Trophoblast cell (in vitro differentiated cells and primary cell): ENCODE measurements around the gene WNK1.

Experiments used
- DNase-seq, 2 donors: peaks; one replicate each; pipeline ENCODE4 v3.0.0-alpha.2; 2016
- H2AFZ ChIP-seq: 2 replicates; pipeline ENCODE4 v1.6.1; 2013; ENCODE audit warnings: low read length, moderate library complexity, mild to moderate bottlenecking; ENCODE audit not compliant: insufficient read depth, poor library complexity
- H2AK5ac ChIP-seq: 2 replicates; pipeline ENCODE4 v1.6.1; 2013; ENCODE audit warnings: mild to moderate bottlenecking, low read length
- H2BK120ac ChIP-seq: 2 replicates; pipeline ENCODE4 v1.6.1; 2013; ENCODE audit warnings: low read length, mild to moderate bottlenecking, moderate library complexity; ENCODE audit not compliant: insufficient read depth, poor library complexity
- H2BK12ac ChIP-seq: 2 replicates; pipeline ENCODE4 v1.6.1; 2013; ENCODE audit warnings: mild to moderate bottlenecking, low read length, moderate library complexity
- H2BK5ac ChIP-seq: 2 replicates; pipeline ENCODE4 v1.6.1; 2013; ENCODE audit warnings: low read length, low read depth, moderate library complexity, mild to moderate bottlenecking; ENCODE audit not compliant: poor library complexity
- H3K14ac ChIP-seq: 2 replicates; pipeline ENCODE4 v1.6.1; 2013; ENCODE audit warnings: mild to moderate bottlenecking, low read length
- H3K18ac ChIP-seq: 2 replicates; pipeline ENCODE4 v1.6.1; 2013; ENCODE audit warnings: mild to moderate bottlenecking, low read length
- H3K23ac ChIP-seq: 2 replicates; pipeline ENCODE4 v1.6.1; 2013; ENCODE audit warnings: low read length
- H3K27ac ChIP-seq: 2 replicates; pipeline ENCODE4 v1.5.1; 2013; ENCODE audit warnings: low read depth, mild to moderate bottlenecking, inconsistent platforms, low read length, moderate library complexity
- H3K27me3 ChIP-seq: 2 replicates; pipeline ENCODE4 v1.6.1; 2013; ENCODE audit warnings: inconsistent platforms, mild to moderate bottlenecking, low read length, moderate library complexity; ENCODE audit not compliant: insufficient read depth
- H3K36me3 ChIP-seq, 2 experiments: 1 replicate in 1 of 2; 2 replicates in 1 of 2; pipeline ENCODE4 v1.6.1; 2013; ENCODE audit warnings: low read length in 2 of 2, mild to moderate bottlenecking in 2 of 2, moderate library complexity in 1 of 2; ENCODE audit not compliant: insufficient read depth in 2 of 2, control insufficient read depth in 1 of 2
- H3K4ac ChIP-seq: 2 replicates; pipeline ENCODE4 v1.6.1; 2013; ENCODE audit warnings: low read depth, mild to moderate bottlenecking, low read length, moderate library complexity
- H3K4me1 ChIP-seq, 2 experiments: 1 replicate in 1 of 2; 2 replicates in 1 of 2; pipeline ENCODE4 v1.6.1; 2013; ENCODE audit warnings: low read length in 2 of 2, mild to moderate bottlenecking in 2 of 2, moderate library complexity in 1 of 2; ENCODE audit not compliant: insufficient read depth in 2 of 2, control insufficient read depth in 1 of 2
- H3K4me2 ChIP-seq: 2 replicates; pipeline ENCODE4 v1.6.1; 2013; ENCODE audit warnings: inconsistent platforms, mild to moderate bottlenecking, low read length, moderate library complexity
- H3K4me3 ChIP-seq: 2 replicates; pipeline ENCODE4 v1.5.1; 2013; ENCODE audit warnings: mild to moderate bottlenecking, low read depth, low read length, inconsistent platforms
- H3K79me1 ChIP-seq: one replicate; pipeline ENCODE4 v1.6.1; 2013; ENCODE audit warnings: low read length
- H3K79me2 ChIP-seq: 2 replicates; pipeline ENCODE4 v1.6.1; 2013; ENCODE audit warnings: low read length, mild to moderate bottlenecking; ENCODE audit not compliant: control insufficient read depth, insufficient read depth, poor library complexity
- H3K9ac ChIP-seq: 2 replicates; pipeline ENCODE4 v1.6.1; 2013; ENCODE audit warnings: mild to moderate bottlenecking, low read length
- H3K9me3 ChIP-seq: 2 replicates; pipeline ENCODE4 v1.6.1; 2013; ENCODE audit warnings: low read depth, mild to moderate bottlenecking, control low read depth, inconsistent platforms, low read length; ENCODE audit not compliant: insufficient read depth
- H4K12ac ChIP-seq: 2 replicates; pipeline ENCODE4 v1.6.1; 2013; ENCODE audit warnings: low read depth, mild to moderate bottlenecking, low read length, moderate library complexity
- H4K8ac ChIP-seq: 2 replicates; pipeline ENCODE4 v1.6.1; 2013; ENCODE audit warnings: low read depth, mild to moderate bottlenecking, low read length, moderate library complexity
- H4K91ac ChIP-seq: one replicate; pipeline ENCODE4 v1.6.1; 2013; ENCODE audit warnings: low read depth, mild to moderate bottlenecking, low read length, moderate library complexity
- WGBS: extraction: QIAGEN DNeasy Blood & Tissue Kit; methylation state at CpG from one replicate; pipeline ENCODE4 v1.1.7; 2013; ENCODE audit warnings: missing lambda C conversion rate; ENCODE audit not compliant: insufficient read length, insufficient coverage; ENCODE audit errors: extremely low coverage; 5-methylcytosine and 5-hydroxymethylcytosine counted together

WNK1 gene

GRCh38 chr12:911191-911826, 158.9 kb downstream of the WNK1 start:
- no peak overlapping the region for H3K23ac ChIP-seq
- no peak overlapping the region for H3K14ac ChIP-seq
- H3K4me2 ChIP-seq: no peak overlapping the region
- H3K27ac ChIP-seq: no peak overlapping the region
- peaks cover 0 to 3% of the 10 kb centered on the region in 2 experiments for H3K4me1 ChIP-seq
- H4K8ac ChIP-seq: no peak overlapping the region
- no peaks in the 10 kb centered on the region for H3K27me3 ChIP-seq
- no peak overlapping the region for H3K4me3 ChIP-seq
- no peak overlapping the region for H2BK120ac ChIP-seq
- no peak overlapping the region for H4K12ac ChIP-seq
- no peak overlapping the region for H3K4ac ChIP-seq
- H2AK5ac ChIP-seq: no peak overlapping the region
- no CpG with 5 or more reads among the region's 10 CpGs for WGBS
- H2BK12ac ChIP-seq: no peak overlapping the region
- H3K9me3 ChIP-seq: no peaks in the 10 kb centered on the region
- no peaks in the 10 kb centered on the region for H3K79me1 ChIP-seq
- no peaks in the 10 kb centered on the region for H3K79me2 ChIP-seq
- H2AFZ ChIP-seq: no peak overlapping the region
- peaks cover 34 to 62% of the 10 kb centered on the region in 2 experiments for H3K36me3 ChIP-seq
- no peak overlapping the region for H3K9ac ChIP-seq
- DNase-seq: no peak
- no peak overlapping the region for H4K91ac ChIP-seq
- H3K18ac ChIP-seq: no peak overlapping the region
- no peak overlapping the region for H2BK5ac ChIP-seq

GRCh38 chr12:912466-913235, 160.3 kb downstream of the WNK1 start:
- no peaks in the 10 kb centered on the region for H3K9me3 ChIP-seq
- no peak overlapping the region for H3K27ac ChIP-seq
- peaks cover 41 to 63% of the 10 kb centered on the region in 2 experiments for H3K36me3 ChIP-seq
- H3K79me1 ChIP-seq: no peaks in the 10 kb centered on the region
- no peak overlapping the region for H2AK5ac ChIP-seq
- no peak overlapping the region for H4K91ac ChIP-seq
- no peak overlapping the region for H3K9ac ChIP-seq
- no peak overlapping the region for H3K4me3 ChIP-seq
- no peak overlapping the region for H4K8ac ChIP-seq
- no peak overlapping the region for H3K14ac ChIP-seq
- no peak overlapping the region for H2BK120ac ChIP-seq
- DNase-seq: peak in 1 of 2 donors; percentile 8
- no peak overlapping the region for H3K23ac ChIP-seq
- H3K4me1 ChIP-seq: peaks cover 0 to 3% of the 10 kb centered on the region in 2 experiments
- no peak overlapping the region for H2AFZ ChIP-seq
- no peaks in the 10 kb centered on the region for H3K27me3 ChIP-seq
- H2BK12ac ChIP-seq: no peak overlapping the region
- no peak overlapping the region for H3K18ac ChIP-seq
- H2BK5ac ChIP-seq: no peak overlapping the region
- H3K79me2 ChIP-seq: no peaks in the 10 kb centered on the region
- no CpG with 5 or more reads among the region's 7 CpGs for WGBS
- H3K4ac ChIP-seq: no peak overlapping the region
- no peak overlapping the region for H4K12ac ChIP-seq
- H3K4me2 ChIP-seq: no peak overlapping the region

GRCh38 chr12:913919-914698, 161.7 kb downstream of the WNK1 start:
- Histone ChIP-seq H3K27me3 (no peaks in the 10 kb centered on the region), H3K18ac (no peak overlapping the region), H3K4ac (no peak overlapping the region), H2AK5ac (no peak overlapping the region), H4K12ac (no peak overlapping the region), H2BK5ac (no peak overlapping the region), H3K9me3 (no peaks in the 10 kb centered on the region), H3K14ac (no peak overlapping the region), H2AFZ (no peak overlapping the region), H4K8ac (no peak overlapping the region), H3K4me2 (no peak overlapping the region), H3K23ac (no peak overlapping the region), H3K36me3 (peaks cover 37 to 53% of the 10 kb centered on the region in 2 experiments), H3K79me1 (no peaks in the 10 kb centered on the region), H2BK12ac (no peak overlapping the region), H3K79me2 (no peaks in the 10 kb centered on the region), H2BK120ac (no peak overlapping the region), H3K4me1 (peaks cover 0 to 3% of the 10 kb centered on the region in 2 experiments), H3K4me3 (no peak overlapping the region), H3K9ac (no peak overlapping the region), H4K91ac (no peak overlapping the region), H3K27ac (no peak overlapping the region)
- peak; percentile 73 to 77 for DNase-seq
- WGBS: no CpG with 5 or more reads among the region's 15 CpGs

DNA sequence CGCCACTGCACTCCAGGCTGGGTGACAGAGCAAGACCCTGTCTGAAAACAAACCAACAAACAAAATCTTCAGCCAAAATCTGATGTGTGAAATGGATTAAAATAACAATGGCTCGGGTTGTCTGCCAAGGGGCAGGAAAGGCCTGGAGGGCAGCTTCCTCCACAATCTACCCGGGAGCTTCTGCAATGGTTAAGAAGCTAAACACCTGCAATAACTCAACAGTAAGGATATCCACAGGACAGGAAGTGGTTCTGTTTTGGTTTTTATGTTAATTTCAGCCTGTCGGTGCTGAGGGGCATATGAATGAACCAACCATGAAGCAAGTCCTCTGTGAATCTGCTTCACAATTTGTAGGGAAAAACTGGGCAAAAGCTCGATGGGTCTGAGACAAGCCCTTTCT, 162.7 kb downstream of the WNK1 start:
- H4K91ac ChIP-seq: no peak overlapping the region
- WGBS: no CpG with 5 or more reads among the region's 5 CpGs
- peaks cover 0 to 3% of the 10 kb centered on the region in 2 experiments for H3K4me1 ChIP-seq
- H3K79me2 ChIP-seq: no peaks in the 10 kb centered on the region
- H3K36me3 ChIP-seq: peaks cover 40 to 51% of the 10 kb centered on the region in 2 experiments
- H2AK5ac ChIP-seq: no peak overlapping the region
- H3K23ac ChIP-seq: no peak overlapping the region
- H3K18ac ChIP-seq: no peak overlapping the region
- no peak overlapping the region for H3K4me2 ChIP-seq
- H4K12ac ChIP-seq: no peak overlapping the region
- H3K9me3 ChIP-seq: no peaks in the 10 kb centered on the region
- H4K8ac ChIP-seq: no peak overlapping the region
- DNase-seq: no peak
- H3K79me1 ChIP-seq: no peaks in the 10 kb centered on the region
- no peak overlapping the region for H3K14ac ChIP-seq
- no peak overlapping the region for H3K4me3 ChIP-seq
- no peak overlapping the region for H3K9ac ChIP-seq
- H2BK12ac ChIP-seq: no peak overlapping the region
- H3K4ac ChIP-seq: no peak overlapping the region
- H3K27me3 ChIP-seq: no peaks in the 10 kb centered on the region
- no peak overlapping the region for H2AFZ ChIP-seq
- H2BK5ac ChIP-seq: no peak overlapping the region
- H2BK120ac ChIP-seq: no peak overlapping the region
- H3K27ac ChIP-seq: no peak overlapping the region
